Activated CD4-positive, alpha-beta T cell treated with anti-CD3 and anti-CD28 coated beads for 48 hours (primary cell): ENCODE results near the gene ISCU.
"Not testable (repeated sequence)": the region's sequence is repeated elsewhere in the genome, so short reads cannot be mapped to it uniquely, and the experiment has no call there.

Experiments used
- DNase-seq: peaks from one replicate; pipeline ENCODE4 v3.0.0-alpha.2; 2020

Gene ISCU

GRCh38 chr12:108547686-108548085 is 14.7 kb upstream of the ISCU start:
- DNase-seq, result no peak

GRCh38 chr12:108548954-108549521 is 13.4 kb upstream of the ISCU start:
- no peak for DNase-seq

- no peak for DNase-seq
Measured at GRCh38 chr12:108551535-108551934, 10.9 kb upstream of the ISCU start.

GRCh38 chr12:108553799-108554198 is 8.6 kb upstream of the ISCU start:
- DNase-seq, result no peak

GRCh38 chr12:108555383-108555782 is 7.0 kb upstream of the ISCU start:
- DNase-seq, result not testable (repeated sequence)

- peak; percentile 50 for DNase-seq
Measured at GRCh38 chr12:108559007-108559655, 3.3 kb upstream of the ISCU start.

GRCh38 chr12:108559748-108560147 is 2.6 kb upstream of the ISCU start:
- DNase-seq, result no peak

GRCh38 chr12:108560321-108560721 is 2.1 kb upstream of the ISCU start:
- DNase-seq, result no peak

GRCh38 chr12:108560752-108561719 is 1.4 kb upstream of the ISCU start, which contains the start of gene SART3:
Gene SART3, minus strand, starts transcription at chr12:108561173. Its CDS starts 19 bp downstream, at chr12:108561154.
- DNase-seq, result peak; percentile 86

- DNase-seq, result no peak
Measured at GRCh38 chr12:108561852-108562347, 496 bp upstream of the ISCU start.

- DNase-seq, result peak; percentile 92
Measured at GRCh38 chr12:108563136-108563803, 874 bp downstream of the ISCU start.

- no peak for DNase-seq
Measured at GRCh38 chr12:108563804-108564151, 1.4 kb downstream of the ISCU start.

- no peak for DNase-seq
Measured at GRCh38 chr12:108564724-108565123, 2.3 kb downstream of the ISCU start.

- no peak for DNase-seq
Measured at GRCh38 chr12:108565146-108565545, 2.8 kb downstream of the ISCU start.

GRCh38 chr12:108565976-108566375 is 3.6 kb downstream of the ISCU start:
- peak; percentile 74 for DNase-seq

GRCh38 chr12:108566452-108566851 is 4.1 kb downstream of the ISCU start:
- DNase-seq, result no peak

- no peak for DNase-seq
Measured at GRCh38 chr12:108567406-108568337, 5.3 kb downstream of the ISCU start.

- peak; percentile 79 for DNase-seq
Measured at GRCh38 chr12:108568338-108569154, 6.2 kb downstream of the ISCU start.

- DNase-seq, result no peak
Measured at GRCh38 chr12:108570743-108571608, 8.6 kb downstream of the ISCU start.
